BE2C (cell line): ENCODE data around the gene DYRK2.

Experiments
- DNase-seq: peaks from one replicate; pipeline ENCODE4 v3.0.0-alpha.2; 2020
- H3K27me3 ChIP-seq: fragments of 250-450 bp; sonication (Bioruptor Pico); 2 replicates; pipeline ENCODE4 v1.5.1; 2020; ENCODE audit warnings: mild to moderate bottlenecking
- H3K36me3 ChIP-seq: fragments of 250-450 bp; sonication (Bioruptor Pico); 2 replicates; pipeline ENCODE4 v1.5.1; 2020; ENCODE audit warnings: mild to moderate bottlenecking
- H3K4me1 ChIP-seq: fragments of 250-450 bp; sonication (Bioruptor Pico); 2 replicates; pipeline ENCODE4 v1.5.1; 2020
- H3K4me3 ChIP-seq: 2 replicates; pipeline ENCODE4 v1.5.1; 2011; ENCODE audit warnings: low read depth, low read length
- H3K9me3 ChIP-seq: fragments of 250-450 bp; sonication (Bioruptor Pico); 2 replicates; pipeline ENCODE4 v1.5.1; 2020
- CTCF ChIP-seq: IDR thresholded peaks from 2 replicates; pipeline ENCODE4 v1.5.1; 2012; ENCODE audit warnings: mild to moderate bottlenecking, low read depth, low read length

DYRK2 gene

GRCh38 chr12:67651132-67651695 is 2.7 kb downstream of the DYRK2 start:
- DNase-seq: no peak
- Histone ChIP-seq H3K36me3 (peaks cover 9% of the 10 kb centered on the region), H3K4me3 (peak overlapping the region; percentile 88), H3K27me3 (no peaks in the 10 kb centered on the region), H3K4me1 (no peaks in the 10 kb centered on the region), H3K9me3 (no peaks in the 10 kb centered on the region)
- peak; percentile 31; the same call in 1 of the 2 replicates for TF ChIP-seq CTCF

GRCh38 chr12:67655829-67656228 is 7.3 kb downstream of the DYRK2 start:
- Histone ChIP-seq H3K9me3 (no peaks in the 10 kb centered on the region), H3K4me1 (peaks cover 5% of the 10 kb centered on the region), H3K27me3 (no peaks in the 10 kb centered on the region), H3K36me3 (peaks cover 43% of the 10 kb centered on the region), H3K4me3 (no peak overlapping the region)
- TF ChIP-seq CTCF: no peak
- DNase-seq: no peak

GRCh38 chr12:67656251-67656650 is 7.7 kb downstream of the DYRK2 start:
- H3K4me1 ChIP-seq: peaks cover 8% of the 10 kb centered on the region
- H3K36me3 ChIP-seq: peaks cover 43% of the 10 kb centered on the region
- no peak for TF ChIP-seq CTCF
- DNase-seq: no peak
- H3K4me3 ChIP-seq: no peak overlapping the region
- H3K9me3 ChIP-seq: no peaks in the 10 kb centered on the region
- H3K27me3 ChIP-seq: no peaks in the 10 kb centered on the region

GRCh38 chr12:67658486-67658885 is 9.9 kb downstream of the DYRK2 start:
- H3K27me3 ChIP-seq: no peaks in the 10 kb centered on the region
- no peak for TF ChIP-seq CTCF
- peaks cover 41% of the 10 kb centered on the region for H3K36me3 ChIP-seq
- H3K4me1 ChIP-seq: peaks cover 22% of the 10 kb centered on the region
- H3K4me3 ChIP-seq: no peak overlapping the region
- DNase-seq: no peak
- H3K9me3 ChIP-seq: no peaks in the 10 kb centered on the region

- H3K27me3 ChIP-seq: no peaks in the 10 kb centered on the region
- no peak overlapping the region for H3K4me3 ChIP-seq
- peaks cover 38% of the 10 kb centered on the region for H3K36me3 ChIP-seq
- TF ChIP-seq CTCF: no peak
- no peak for DNase-seq
- no peaks in the 10 kb centered on the region for H3K9me3 ChIP-seq
- peaks cover 22% of the 10 kb centered on the region for H3K4me1 ChIP-seq
Measured at GRCh38 chr12:67659292-67659691, 10.7 kb downstream of the DYRK2 start.

GRCh38 chr12:67661311-67662021 is 12.9 kb downstream of the DYRK2 start:
- H3K36me3 ChIP-seq: peaks cover 32% of the 10 kb centered on the region
- no peak for TF ChIP-seq CTCF
- H3K27me3 ChIP-seq: no peaks in the 10 kb centered on the region
- no peak overlapping the region for H3K4me3 ChIP-seq
- H3K9me3 ChIP-seq: no peaks in the 10 kb centered on the region
- no peak for DNase-seq
- peaks cover 22% of the 10 kb centered on the region for H3K4me1 ChIP-seq
